Endothelial cell of umbilical vein (primary cell): ENCODE results near the gene HKDC1.

ENCODE experiments used
- POLR2A ChIP-seq: IDR thresholded peaks from 2 replicates; pipeline ENCODE4 v1.6.1; 2012; ENCODE audit warnings: low read depth, mild to moderate bottlenecking, control low read depth, low read length
- POLR2AphosphoS5 ChIP-seq: IDR thresholded peaks from 2 replicates; pipeline ENCODE4 v1.6.1; 2012; ENCODE audit warnings: low read depth, mild to moderate bottlenecking, control low read depth, low read length, moderate library complexity; ENCODE audit not compliant: insufficient read depth
- TF ChIP-seq, protein P1 (sequence below), 2 donors: IDR thresholded peaks; 1 replicate in 1 of 2; 2 replicates in 1 of 2; pipeline ENCODE4 v1.5.1; 2011; ENCODE audit warnings: low read length in 2 of 2, mild to moderate bottlenecking in 2 of 2, moderate library complexity in 2 of 2, control low read depth in 1 of 2, inconsistent platforms in 1 of 2, low read depth in 1 of 2; ENCODE audit not compliant: insufficient read depth in 1 of 2; ENCODE audit errors: extremely low read depth in 1 of 2

DNA sequence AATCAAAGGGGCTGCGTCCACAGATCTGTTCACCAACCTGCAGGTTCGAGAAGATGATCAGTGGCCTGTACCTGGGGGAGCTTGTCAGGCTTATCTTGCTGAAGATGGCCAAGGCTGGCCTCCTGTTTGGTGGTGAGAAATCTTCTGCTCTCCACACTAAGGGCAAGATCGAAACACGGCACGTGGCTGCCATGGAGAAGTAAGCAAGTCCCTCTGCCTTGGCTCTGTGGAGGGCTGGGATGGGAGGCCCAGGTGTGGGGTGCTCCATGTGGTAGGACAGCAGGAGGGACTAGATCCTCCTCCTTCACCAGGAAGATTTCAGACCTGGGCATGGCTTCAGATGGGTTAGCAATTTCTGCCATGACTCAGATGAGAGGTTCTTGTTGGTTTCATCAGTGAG, 25.9 kb downstream of the HKDC1 start:
- no peak for TF ChIP-seq POLR2AphosphoS5
- TF ChIP-seq, protein P1, sequence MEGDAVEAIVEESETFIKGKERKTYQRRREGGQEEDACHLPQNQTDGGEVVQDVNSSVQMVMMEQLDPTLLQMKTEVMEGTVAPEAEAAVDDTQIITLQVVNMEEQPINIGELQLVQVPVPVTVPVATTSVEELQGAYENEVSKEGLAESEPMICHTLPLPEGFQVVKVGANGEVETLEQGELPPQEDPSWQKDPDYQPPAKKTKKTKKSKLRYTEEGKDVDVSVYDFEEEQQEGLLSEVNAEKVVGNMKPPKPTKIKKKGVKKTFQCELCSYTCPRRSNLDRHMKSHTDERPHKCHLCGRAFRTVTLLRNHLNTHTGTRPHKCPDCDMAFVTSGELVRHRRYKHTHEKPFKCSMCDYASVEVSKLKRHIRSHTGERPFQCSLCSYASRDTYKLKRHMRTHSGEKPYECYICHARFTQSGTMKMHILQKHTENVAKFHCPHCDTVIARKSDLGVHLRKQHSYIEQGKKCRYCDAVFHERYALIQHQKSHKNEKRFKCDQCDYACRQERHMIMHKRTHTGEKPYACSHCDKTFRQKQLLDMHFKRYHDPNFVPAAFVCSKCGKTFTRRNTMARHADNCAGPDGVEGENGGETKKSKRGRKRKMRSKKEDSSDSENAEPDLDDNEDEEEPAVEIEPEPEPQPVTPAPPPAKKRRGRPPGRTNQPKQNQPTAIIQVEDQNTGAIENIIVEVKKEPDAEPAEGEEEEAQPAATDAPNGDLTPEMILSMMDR (IDR thresholded peaks at IDR 0.05; ENCODE audit: extremely low read depth in 1 of 2, insufficient read depth in 1 of 2, low read depth in 1 of 2, low read length in 2 of 2): no peak
- TF ChIP-seq POLR2A: no peak
